Embryonic facial prominence (tissue), 1 donor: ENCODE data around the gene SOAT2.

Experiments used
- DNase-seq: peaks from one replicate; pipeline ENCODE4 v3.0.0-alpha.2; 2016; ENCODE audit errors: extremely low spot score

SOAT2 gene

GRCh38 chr12:53102883-53103807 is at the start of gene SOAT2:
SOAT2 (plus strand) TSS chr12:53103486; CDS start chr12:53103578, 92 bp downstream.
- DNase-seq = no peak

GRCh38 chr12:53054112-53054878 is 49.0 kb upstream of the SOAT2 start:
- DNase-seq = peak; percentile 89

- no peak for DNase-seq
Measured at GRCh38 chr12:53055471-53056266, 47.6 kb upstream of the SOAT2 start.

GRCh38 chr12:53056296-53056695 is 47.0 kb upstream of the SOAT2 start:
- DNase-seq = no peak

- no peak for DNase-seq
Measured at GRCh38 chr12:53056901-53057300, 46.4 kb upstream of the SOAT2 start.

- DNase-seq = no peak
Measured at GRCh38 chr12:53057816-53058500, 45.3 kb upstream of the SOAT2 start.

GRCh38 chr12:53058674-53059433 is 44.4 kb upstream of the SOAT2 start:
- DNase-seq = no peak

- DNase-seq = no peak
Measured at GRCh38 chr12:53059434-53060063, 43.7 kb upstream of the SOAT2 start.

GRCh38 chr12:53060064-53060720 is 43.1 kb upstream of the SOAT2 start:
- DNase-seq = no peak

- DNase-seq = no peak
Measured at GRCh38 chr12:53060721-53061276, 42.5 kb upstream of the SOAT2 start.

GRCh38 chr12:53061404-53062010 is 41.8 kb upstream of the SOAT2 start:
- no peak for DNase-seq

- DNase-seq = no peak
Measured at GRCh38 chr12:53062011-53062961, 41.0 kb upstream of the SOAT2 start.

- DNase-seq = no peak
Measured at GRCh38 chr12:53062977-53063707, 40.1 kb upstream of the SOAT2 start.

- DNase-seq = no peak
Measured at GRCh38 chr12:53063708-53064612, 39.3 kb upstream of the SOAT2 start.

GRCh38 chr12:53064613-53065436 is 38.5 kb upstream of the SOAT2 start:
- no peak for DNase-seq
